ENCODE data around the gene CSF1.

DNA sequence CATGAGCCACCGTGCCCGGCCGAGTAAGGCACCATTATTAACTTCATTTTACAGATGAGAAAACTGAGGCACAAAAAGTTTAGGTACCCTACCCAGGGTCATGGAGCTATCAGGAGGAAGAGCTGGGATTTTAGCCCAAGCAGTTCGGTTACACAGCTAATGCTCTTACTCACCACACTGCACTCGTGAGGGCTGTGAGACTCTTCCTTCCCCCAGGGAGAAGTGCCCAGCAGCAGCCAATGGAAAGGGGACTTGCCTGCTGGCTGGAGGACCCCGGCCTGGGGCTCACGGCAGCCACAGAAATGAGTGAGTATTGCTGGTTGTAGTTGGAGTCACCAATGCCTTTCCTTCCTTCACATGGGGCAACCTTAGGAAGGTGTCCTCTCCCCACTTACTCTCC lies 5.2 kb upstream of the CSF1 start:
- TF ChIP-seq, protein P1, sequence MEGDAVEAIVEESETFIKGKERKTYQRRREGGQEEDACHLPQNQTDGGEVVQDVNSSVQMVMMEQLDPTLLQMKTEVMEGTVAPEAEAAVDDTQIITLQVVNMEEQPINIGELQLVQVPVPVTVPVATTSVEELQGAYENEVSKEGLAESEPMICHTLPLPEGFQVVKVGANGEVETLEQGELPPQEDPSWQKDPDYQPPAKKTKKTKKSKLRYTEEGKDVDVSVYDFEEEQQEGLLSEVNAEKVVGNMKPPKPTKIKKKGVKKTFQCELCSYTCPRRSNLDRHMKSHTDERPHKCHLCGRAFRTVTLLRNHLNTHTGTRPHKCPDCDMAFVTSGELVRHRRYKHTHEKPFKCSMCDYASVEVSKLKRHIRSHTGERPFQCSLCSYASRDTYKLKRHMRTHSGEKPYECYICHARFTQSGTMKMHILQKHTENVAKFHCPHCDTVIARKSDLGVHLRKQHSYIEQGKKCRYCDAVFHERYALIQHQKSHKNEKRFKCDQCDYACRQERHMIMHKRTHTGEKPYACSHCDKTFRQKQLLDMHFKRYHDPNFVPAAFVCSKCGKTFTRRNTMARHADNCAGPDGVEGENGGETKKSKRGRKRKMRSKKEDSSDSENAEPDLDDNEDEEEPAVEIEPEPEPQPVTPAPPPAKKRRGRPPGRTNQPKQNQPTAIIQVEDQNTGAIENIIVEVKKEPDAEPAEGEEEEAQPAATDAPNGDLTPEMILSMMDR (IDR thresholded peaks at IDR 0.05): no peak
- no peak for TF ChIP-seq POLR2A (IDR thresholded peaks at IDR 0.05)
